H1 (cell line): ENCODE data around the gene ARL6IP5. TPM values are rescaled to one million over a fixed set of nuclear protein-coding genes. Genes with fewer than 3 reads are reported as not detected.
A peak's percentile ranks its signal among the peaks of the same experiment; 100 is the strongest.

Experiments
- ASH2L ChIP-seq: fragments of 200-600, 300-600 bp; sonication (generic); IDR thresholded peaks from one replicate; pipeline ENCODE4 v1.7.1; 2017; ENCODE audit warnings: low read length
- E2F6 ChIP-seq: IDR thresholded peaks from 2 replicates; pipeline ENCODE4 v1.6.1; 2012; ENCODE audit warnings: inconsistent platforms
- EP300 ChIP-seq, 2 experiments: IDR thresholded peaks; 1 replicate in 1 of 2; 2 replicates in 1 of 2; pipeline ENCODE4 v1.6.1; 2011 to 2012; ENCODE audit warnings: low read depth in 2 of 2, low read length in 2 of 2, mild to moderate bottlenecking in 2 of 2, borderline replicate concordance in 1 of 2, inconsistent platforms in 1 of 2, moderate library complexity in 1 of 2
- HDAC2 ChIP-seq, 2 experiments: fragments of 300-600 bp in 1 of 2; sonication (generic) in 1 of 2; IDR thresholded peaks; 2 replicates each; pipeline ENCODE4 v1.6.1; 2011 to 2012; ENCODE audit warnings: low read depth in 2 of 2, low read length in 2 of 2, mild to moderate bottlenecking in 2 of 2, moderate library complexity in 2 of 2, borderline replicate concordance in 1 of 2, inconsistent platforms in 1 of 2
- SIN3A ChIP-seq, 2 experiments: IDR thresholded peaks in 1 of 2; conservative IDR thresholded peaks in 1 of 2; 2 replicates each; pipeline ENCODE4 v1.6.1; 2011 to 2012; ENCODE audit warnings: low read length in 2 of 2, improper control_type of control experiment in 1 of 2, low read depth in 1 of 2, mild to moderate bottlenecking in 1 of 2
- SP1 ChIP-seq: IDR thresholded peaks from 2 replicates; pipeline ENCODE4 v1.6.1; 2011; ENCODE audit warnings: low read depth, low read length
- TAF1 ChIP-seq: IDR thresholded peaks from 2 replicates; pipeline ENCODE4 v1.6.1; 2011; ENCODE audit warnings: mild to moderate bottlenecking, low read depth, low read length
- TAF7 ChIP-seq: optimal IDR thresholded peaks from 2 replicates; pipeline ENCODE3; 2011; ENCODE audit warnings: low read depth, mild to moderate bottlenecking, inconsistent platforms, low read length, moderate library complexity, borderline replicate concordance
- YY1 ChIP-seq: IDR thresholded peaks from 2 replicates; pipeline ENCODE4 v1.6.1; 2011; ENCODE audit warnings: low read depth, mild to moderate bottlenecking, low read length
- polyA plus RNA-seq, 7 experiments: library from polyadenylated mRNA; depleted of rRNA in 3 of 7; stranded (reverse) in 5 of 7; unstranded in 2 of 7; fragments of >200 nt in 5 of 7; fragments of 200-250 nt in 2 of 7; gene quantifications; 1 replicate in 5 of 7; 2 replicates in 1 of 7; 4 replicates in 1 of 7; pipeline versions ENCODE4 v1.2.1 to v1.2.3, GENCODE V29; 2011 to 2013; ENCODE audit warnings: missing spikeins in 2 of 7, mixed read lengths in 2 of 7
- total RNA-seq: library from RNA; stranded (reverse); fragmentation: NEBNext Ultra II Directional; extraction: Animal tissue kit (Norgen Biotek cat#: 25700); gene quantifications from 2 replicates; pipeline ENCODE4 v1.2.1, GENCODE V29; 2021
- TF ChIP-seq, protein P1 (sequence below): IDR thresholded peaks from 2 replicates; pipeline ENCODE4 v1.6.1; 2011; ENCODE audit warnings: low read depth, mild to moderate bottlenecking, low read length; ENCODE audit not compliant: insufficient read depth
- TF ChIP-seq, protein P2 (sequence below): IDR thresholded peaks from 2 replicates; pipeline ENCODE4 v1.6.1; 2011; ENCODE audit warnings: low read length, improper control_type of control experiment

The ARL6IP5 gene
- total and polyA plus RNA-seq, 2 of the 8 experiments (the other 6 are each of a cell fraction or from before 2014, with no cell fraction given) = 24.9 to 30.1 TPM

GRCh38 chr3:69084326-69085167, at the start of gene ARL6IP5 (continued):
- TF ChIP-seq EP300 (IDR thresholded peaks at IDR 0.05; ENCODE audit: borderline replicate concordance in 1 of 2, low read depth in 2 of 2, low read length in 2 of 2) (peak in 1 of 2 experiments; percentile 34; a peak in 1 of 3 replicates), SP1 (peak; percentile 58; the same call in 1 of the 2 replicates), YY1 (peak; percentile 67; the same call in 1 of the 2 replicates), ASH2L (peak; percentile 66), TAF1 (peak; percentile 42), E2F6 (0 out of 2 replicates have a peak, but pooled peaks have one; percentile 21), SIN3A (conservative IDR thresholded peaks at IDR 0.05 in 1 of 2, IDR thresholded peaks at IDR 0.05 in 1 of 2; ENCODE audit: low read depth in 1 of 2, low read length in 2 of 2) (peak; percentile 98 to 99; a peak in 3 of 4 replicates), TAF7 (peak; percentile 38), HDAC2 (IDR thresholded peaks at IDR 0.05; ENCODE audit: borderline replicate concordance in 1 of 2, low read depth in 2 of 2, low read length in 2 of 2) (0 out of 4 replicates have a peak, but pooled peaks of 1 of the 2 experiments have one; percentile 78)
- TF ChIP-seq, protein P1, sequence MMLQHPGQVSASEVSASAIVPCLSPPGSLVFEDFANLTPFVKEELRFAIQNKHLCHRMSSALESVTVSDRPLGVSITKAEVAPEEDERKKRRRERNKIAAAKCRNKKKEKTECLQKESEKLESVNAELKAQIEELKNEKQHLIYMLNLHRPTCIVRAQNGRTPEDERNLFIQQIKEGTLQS = no peak
- TF ChIP-seq, protein P2, sequence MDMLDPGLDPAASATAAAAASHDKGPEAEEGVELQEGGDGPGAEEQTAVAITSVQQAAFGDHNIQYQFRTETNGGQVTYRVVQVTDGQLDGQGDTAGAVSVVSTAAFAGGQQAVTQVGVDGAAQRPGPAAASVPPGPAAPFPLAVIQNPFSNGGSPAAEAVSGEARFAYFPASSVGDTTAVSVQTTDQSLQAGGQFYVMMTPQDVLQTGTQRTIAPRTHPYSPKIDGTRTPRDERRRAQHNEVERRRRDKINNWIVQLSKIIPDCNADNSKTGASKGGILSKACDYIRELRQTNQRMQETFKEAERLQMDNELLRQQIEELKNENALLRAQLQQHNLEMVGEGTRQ = no peak
